COLO668 (cell line): Measurements from ENCODE around the gene CDCP2.
"Not testable (repeated sequence)": the region's sequence is repeated elsewhere in the genome, so short reads cannot be mapped to it uniquely, and the experiment has no call there.

ENCODE experiments used
- DNase-seq: peaks from one replicate; lab custom pipeline; 2025; ENCODE audit not compliant: unreplicated experiment; lab: John Stamatoyannopoulos, UW

Gene CDCP2

DNA sequence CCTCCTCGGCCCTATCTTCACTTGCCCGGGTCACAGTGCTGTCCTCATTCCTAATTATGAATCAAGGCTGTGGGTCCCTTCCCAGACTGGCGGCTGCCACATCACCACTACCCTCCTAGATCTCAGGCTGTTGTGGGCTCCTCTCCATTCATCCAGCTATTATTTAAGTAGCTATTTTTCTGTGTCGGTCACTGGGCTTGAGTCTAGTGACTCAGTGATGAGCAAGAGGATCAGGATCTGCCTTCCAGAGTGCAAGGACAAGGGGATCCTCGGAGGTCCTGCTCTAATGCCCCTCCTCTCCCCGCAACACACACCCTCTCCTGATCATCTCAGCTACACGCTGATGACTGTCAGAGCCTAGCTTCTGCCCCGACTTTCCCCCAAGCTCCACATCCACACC is 34.1 kb downstream of the CDCP2 start:
- DNase-seq = no peak

DNA sequence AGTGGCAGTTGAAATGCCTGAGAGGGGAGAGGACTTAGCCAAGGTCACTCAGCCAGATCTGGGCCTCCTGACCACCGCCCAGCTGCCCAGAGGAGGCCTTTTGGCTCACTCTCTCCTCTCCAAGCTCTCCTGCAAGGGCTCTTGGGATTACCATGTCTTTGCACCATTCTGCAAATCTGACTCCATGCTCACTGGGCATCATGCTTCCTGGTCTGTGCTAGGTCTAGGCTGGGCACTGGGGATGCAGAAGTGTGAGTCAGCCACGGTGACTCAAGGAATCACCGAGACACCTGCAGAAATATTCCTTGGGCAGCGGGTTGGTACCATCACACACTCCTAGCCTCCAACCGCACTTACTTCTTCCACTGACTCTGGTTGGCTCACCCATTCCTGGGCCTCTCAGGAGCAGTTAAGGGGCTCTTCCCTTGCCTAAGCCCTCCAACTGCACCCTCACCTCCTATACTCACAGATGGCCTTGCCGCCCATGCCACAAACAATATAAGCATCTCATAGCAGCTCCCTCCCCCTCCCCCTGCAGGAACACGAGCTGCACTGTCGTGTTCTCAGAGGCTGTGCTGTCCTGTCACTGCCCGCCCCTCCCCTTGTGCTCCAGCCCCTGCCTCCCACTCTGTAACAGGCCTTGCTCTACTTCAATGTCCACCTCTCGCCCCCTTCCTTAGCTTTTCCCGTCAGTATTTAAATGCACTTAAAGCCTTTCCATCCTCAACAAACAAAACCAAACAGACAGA is 34.8 kb downstream of the CDCP2 start:
- DNase-seq = no peak

DNA sequence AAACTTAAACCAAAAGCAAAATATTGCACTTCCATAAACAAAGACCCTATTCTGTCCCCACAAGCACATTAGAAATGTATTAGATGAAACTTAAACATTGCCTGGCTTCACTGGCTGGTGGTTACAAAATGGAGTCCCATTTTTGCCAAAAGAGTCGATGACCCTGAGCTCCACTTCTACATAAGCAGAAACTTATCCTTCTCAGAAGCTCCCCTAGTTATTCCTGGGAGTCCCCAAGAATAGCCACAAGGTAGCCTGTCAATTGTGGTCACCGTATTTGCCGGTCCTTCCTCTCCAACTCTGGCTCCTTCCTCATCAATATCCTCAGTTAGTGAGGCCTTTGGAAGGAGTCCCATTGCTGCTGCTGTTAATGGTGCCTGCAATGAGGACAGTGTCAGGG is 37.3 kb downstream of the CDCP2 start:
- DNase-seq = no peak

DNA sequence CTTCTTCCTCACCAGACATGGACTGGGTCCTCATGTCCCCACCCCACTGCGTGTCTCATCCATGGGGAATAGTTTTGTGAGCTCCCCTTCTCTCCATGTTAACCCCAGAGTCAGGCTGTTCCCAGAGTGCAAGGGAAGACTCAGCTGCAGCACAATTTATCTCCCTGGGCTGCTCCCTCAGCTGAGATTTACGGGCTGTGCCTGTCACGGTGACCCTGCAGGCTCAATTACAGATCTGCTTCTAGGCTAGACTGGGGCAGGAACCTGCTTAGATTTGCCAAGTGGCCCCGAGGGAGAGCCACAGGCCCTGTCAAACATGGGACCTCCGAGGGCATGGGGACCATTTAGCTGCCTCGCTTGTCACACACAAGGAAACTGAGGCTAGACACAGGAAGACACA is 37.8 kb downstream of the CDCP2 start:
- DNase-seq = no peak

DNA sequence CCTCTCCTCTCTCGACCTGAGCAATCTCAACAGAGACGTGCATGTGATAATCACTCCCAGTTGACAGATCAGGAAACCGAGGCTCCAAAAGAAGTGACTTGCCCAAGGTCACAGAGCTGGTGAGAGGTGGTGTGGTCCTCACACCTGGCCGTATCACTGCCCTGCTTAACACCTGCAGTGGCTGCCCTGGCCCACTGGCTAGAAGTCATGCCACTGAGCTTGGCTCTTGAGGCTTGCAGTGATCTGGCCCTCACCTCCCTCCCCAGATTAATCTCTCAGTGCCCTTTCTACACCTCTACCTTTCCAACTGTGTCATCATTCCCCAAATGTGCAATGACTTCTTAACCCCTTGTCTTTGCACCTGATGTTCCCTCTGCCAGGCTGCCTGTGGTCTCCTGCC is 38.8 kb downstream of the CDCP2 start:
- no peak for DNase-seq

DNA sequence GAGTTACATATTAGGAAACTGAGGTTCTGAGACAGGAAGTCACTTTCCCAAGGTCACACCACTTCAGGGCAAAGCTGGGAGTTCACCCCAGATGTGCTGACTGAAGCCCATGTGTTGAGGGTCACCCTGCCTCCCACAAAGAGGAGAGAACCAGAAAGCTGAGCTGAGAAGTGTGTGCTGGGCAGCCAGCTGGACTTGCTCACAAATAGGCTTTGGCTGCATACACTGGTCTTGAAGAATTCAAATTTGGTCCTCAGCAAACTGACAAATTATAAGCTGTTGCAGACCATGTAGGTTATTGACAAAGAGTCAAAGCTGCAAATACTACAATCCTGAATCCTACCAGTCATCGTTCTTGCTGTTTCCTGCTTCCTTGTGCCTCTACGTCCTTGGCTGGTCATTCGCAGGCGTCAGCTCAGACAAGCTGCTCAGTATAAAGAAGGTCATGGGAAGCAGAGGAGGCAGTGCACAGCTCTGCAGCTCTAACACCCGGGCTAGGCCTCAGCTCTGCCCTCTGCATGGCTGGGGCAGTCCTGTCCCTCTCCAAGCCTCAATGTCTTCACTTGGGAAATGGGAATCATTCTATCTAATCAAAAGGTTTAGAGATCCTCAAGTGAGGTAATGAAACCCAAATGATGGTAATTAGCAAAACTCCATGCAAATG is 40.0 kb downstream of the CDCP2 start:
- no peak for DNase-seq

DNA sequence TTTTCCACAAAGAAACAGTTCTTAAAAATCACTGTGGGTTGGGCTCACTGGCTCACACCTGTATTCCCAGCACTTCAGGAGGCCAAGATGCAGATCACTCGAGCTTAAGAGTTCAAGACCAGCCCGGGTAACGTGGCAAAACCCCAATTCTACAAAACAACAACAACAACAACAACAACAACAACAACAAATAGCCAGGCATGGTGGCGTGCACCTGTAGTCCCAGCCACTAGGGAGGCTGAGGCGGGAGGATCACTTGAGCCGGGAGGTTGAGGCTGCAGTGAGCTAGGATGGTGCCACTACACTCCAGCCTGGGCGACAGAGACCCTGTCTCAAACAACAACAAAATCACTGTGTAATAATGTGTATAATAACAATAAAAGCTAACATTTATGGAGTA is 40.8 kb downstream of the CDCP2 start:
- DNase-seq = no peak

DNA sequence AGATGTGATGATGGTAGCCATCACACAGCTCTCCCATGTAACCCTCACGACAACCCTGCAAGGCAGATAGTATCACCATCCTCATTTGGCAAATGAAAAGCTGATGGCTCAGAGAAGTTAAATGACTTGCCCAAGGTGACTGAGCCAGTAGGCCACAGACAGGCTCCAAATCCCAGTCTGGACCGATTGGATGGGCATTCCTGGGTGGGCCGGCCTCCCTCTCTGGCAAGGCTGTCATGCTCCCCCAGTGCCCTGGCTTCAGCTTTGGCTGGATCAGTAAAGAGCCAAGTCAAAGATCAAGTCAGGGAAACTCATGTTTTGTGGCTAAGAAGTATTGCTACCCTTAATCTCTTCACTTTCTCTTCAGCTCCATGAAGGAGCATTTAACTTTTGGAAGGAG is 41.2 kb downstream of the CDCP2 start:
- no peak for DNase-seq

DNA sequence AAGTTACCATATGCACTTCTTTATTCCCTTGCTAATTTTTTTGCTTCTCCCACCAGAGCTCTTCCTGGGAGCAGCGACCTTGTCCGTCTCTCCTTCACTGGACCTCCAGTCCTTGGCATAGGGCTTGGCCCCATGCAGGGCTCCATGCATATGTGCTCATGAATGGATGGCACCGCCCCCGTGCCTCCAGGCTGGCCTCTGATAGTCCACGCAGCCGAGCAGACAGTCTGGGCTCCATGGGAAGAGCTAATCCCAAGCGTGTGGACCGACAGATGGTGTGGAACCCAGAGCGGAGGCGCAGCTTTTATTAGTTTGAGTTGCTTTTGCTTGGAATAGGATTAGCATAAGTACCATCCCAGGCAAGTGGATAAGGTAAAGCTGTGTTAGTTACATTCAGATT is 41.8 kb downstream of the CDCP2 start:
- DNase-seq = no peak

DNA sequence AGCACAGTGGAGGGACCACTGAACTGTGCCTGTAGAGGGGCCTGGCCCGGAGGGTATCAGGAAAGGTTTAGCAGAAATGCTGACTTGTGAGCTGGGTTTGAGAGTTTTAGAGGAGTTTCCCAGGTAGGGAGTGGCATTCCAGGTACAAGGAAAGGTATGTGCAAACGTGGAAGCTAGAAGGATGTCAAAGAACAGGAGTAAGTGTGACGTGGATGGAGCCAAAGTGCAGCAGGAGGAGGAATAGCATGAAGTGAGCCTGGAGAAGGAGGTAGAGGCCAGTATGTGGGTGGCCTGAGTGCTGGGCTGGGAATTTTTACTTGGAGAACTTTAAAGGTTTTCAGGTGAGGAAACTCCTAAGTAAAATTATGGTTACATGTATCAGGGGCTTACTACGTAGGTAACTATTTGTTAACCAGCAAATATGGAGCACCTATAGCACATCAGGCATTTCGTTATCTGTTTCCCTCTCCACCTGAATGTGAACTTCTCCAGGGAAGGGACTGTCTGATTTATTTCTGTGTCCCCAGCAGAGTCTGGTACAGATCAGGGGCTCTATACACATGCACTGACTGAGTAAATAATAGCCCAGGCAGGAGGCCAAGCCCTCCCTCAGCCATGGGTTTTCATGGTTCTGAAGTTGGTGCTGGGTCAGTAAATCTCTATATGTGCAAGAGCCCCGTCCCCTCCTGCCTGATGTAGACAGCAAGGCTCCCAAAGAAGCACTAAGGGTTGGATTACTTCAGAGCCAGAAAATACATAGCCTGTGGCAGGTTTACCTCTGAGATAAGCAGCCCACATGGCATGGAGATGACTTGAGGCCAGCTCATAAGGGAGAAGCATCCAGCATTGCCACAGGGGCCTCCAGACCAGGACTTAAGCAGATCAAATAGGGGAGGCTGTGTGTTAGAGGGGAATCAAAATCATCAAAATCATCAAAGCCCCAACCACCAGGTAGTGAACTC is 43.4 kb downstream of the CDCP2 start:
- no peak for DNase-seq

DNA sequence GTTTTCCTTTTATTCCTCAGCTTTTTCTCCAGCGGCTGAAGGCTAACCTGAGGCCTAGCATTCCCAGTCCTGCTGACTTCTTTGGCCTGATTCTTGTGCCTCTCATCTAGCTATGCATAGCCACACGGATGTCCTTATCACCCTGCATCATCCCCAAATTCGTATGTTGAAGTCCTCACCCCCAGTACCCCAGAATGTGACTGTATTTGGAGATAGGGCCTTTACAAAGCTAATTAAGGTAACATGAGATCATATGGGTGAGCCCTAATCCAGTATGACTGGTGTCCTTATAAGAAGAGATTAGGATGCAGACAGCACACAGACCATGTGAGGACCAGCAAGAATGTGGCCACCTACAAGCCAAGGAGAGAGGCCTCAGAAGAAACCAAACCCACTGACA is 44.6 kb downstream of the CDCP2 start:
- DNase-seq = no peak

DNA sequence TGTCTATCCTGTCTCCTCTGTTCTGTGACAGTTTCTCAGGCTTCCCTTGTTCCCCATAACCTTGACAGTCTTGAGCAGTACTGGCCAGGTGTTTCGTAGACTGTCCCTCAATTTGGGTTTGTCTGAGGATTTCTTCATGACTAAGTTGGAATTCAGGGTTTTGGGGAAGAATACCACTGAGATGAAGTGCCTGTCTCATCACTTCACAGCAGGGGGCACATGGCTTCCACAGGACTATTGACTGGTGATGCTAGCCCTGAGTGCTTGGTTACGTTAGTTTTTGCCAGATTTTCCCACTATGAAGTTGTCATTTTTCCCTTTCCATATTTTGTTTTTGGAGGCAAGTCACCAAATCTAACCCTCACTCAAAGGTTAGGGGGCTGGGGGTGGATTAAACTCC is 45.7 kb downstream of the CDCP2 start:
- no peak for DNase-seq

DNA sequence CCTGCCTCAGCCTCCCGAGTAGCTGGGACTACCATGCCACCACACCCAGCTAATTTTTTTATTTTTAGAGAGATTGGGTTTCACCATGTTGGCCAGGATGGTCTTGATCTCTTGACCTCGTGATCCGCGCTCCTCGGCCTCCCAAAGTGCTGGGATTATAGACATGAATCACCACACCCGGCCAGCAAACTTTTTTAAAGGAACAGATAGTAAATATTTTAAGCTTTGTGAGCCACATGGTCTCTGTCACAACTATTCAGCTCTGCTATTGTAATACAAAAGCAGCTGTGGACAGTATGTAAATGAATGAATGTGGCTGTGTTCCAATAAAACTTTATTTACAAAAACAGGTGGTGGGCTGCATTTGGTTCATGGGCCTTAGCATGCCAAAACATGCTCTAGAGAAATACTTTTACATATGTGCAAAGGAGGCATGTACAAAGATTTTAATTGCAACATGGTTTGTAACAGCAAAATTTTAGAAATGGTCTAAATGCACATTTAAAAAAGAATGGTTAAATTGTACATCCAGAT is 47.0 kb downstream of the CDCP2 start:
- DNase-seq = no peak

DNA sequence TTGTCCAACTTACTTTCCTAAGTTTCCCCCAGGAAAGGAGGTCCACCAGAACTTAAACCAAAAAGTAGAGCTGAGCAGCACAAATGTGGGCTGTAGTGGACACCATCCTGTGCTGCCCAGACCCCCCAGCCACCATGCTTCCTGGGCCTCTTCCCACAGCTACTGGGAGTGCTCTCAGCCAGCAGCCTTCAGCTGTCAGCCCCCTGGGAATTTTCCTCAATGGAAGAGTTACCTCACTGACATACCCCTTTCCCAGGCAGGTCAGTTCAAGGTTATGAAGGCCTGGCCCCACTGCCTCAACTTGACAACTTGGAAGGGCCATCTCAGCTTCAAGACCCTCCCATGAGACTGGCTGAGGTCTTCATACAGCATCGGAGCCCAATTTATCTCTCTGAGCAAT is 47.7 kb downstream of the CDCP2 start:
- DNase-seq = no peak

DNA sequence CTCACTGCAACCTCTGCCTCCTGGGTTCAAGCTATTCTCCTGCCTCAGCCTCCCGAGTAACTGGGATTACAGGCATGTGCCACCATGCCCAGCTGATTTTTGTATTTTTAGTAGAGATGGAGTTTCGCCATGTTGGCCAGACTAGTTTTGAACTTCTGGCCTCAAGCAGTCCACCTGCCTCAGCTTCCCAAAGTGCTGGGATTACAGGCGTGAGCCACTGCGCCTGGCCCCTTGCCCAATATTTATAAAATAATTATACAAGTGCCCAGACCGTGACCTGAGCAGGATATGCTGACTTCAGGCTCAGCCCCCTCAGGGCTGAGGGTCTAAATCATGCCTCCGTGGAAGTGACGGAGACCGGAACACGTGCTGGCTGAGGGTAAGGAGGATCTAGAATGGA is 48.2 kb downstream of the CDCP2 start:
- not testable (repeated sequence) for DNase-seq

DNA sequence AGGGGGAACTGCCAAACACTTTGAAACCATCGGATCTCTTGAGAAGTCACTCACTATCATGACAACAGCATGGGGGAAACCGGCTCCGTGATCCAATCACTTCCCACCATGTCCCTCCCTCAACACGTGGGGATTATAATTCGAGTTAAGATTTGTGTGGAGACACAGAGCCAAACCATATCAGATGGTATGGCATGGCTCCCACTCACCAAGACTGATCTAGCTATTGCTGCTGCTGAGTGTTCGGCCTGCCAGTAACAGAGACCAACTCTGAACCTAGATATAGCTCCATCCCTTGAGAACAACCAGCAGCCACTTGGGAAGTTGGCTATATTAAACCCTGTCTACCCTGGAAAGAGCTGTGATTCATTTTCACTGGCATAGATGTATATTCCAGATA is 49.4 kb downstream of the CDCP2 start:
- no peak for DNase-seq

DNA sequence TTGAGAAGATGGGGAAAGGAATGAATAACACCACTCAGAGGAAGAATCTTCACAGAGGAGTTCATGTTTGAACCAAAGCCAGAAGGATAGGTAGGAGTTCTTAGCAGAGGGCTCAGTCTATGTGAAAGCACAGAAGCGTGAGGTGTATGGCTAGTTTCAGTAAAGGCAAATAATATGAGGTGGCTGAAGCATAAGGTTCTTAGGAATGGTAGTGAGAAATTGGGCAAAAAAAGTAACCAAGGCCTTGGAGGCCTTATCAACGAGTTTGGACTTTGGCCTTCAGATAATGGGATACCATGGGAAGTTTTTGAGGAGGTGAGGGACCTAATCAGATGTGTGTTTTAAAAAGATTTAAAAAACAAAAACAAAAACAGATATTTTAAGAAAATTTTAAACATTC is 52.3 kb downstream of the CDCP2 start:
- no peak for DNase-seq

DNA sequence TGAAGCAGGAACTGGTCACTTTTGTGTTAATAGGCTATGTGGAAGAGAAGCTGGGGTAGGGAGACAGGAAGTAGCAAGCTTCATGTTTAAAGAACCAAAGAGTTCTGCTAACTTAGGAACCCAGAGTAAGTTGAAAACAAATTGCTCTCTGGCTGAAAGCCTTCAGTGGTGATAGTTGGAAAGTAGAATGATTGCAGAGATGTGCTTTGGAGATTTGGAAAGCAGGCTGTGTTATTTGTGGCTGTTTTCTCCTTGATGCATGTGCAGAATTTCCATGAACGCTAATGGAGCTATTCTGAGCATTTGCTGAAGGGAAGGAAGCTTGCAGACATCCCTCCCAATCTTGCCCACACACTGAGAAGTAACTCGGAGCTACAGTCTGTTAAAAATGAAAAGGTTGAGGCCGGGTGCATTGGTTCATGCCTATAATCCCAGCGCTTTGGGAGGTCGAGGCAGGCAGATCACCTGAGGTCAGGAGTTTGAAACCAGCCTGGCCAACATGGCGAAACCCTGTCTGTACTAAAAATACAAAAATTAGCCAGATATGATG is 53.7 kb downstream of the CDCP2 start:
- DNase-seq = no peak

DNA sequence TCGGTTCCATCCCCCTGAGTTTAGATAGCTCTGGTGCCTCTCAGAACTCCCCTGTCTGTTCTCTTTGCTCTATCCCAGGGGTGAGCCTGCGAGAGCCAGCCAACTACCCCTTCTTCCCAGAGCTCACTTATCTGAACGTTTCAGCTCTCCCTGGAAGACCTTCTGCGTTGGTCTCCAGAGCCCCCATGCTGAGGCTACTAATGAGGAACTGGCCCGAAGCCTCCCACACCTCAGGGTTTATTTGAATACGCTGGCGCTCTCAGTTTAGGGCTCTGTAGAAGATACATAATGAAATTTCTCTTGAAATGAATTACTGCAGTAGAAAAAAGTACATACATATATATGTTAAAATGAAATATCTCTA is 55.9 kb downstream of the CDCP2 start:
- no peak for DNase-seq

DNA sequence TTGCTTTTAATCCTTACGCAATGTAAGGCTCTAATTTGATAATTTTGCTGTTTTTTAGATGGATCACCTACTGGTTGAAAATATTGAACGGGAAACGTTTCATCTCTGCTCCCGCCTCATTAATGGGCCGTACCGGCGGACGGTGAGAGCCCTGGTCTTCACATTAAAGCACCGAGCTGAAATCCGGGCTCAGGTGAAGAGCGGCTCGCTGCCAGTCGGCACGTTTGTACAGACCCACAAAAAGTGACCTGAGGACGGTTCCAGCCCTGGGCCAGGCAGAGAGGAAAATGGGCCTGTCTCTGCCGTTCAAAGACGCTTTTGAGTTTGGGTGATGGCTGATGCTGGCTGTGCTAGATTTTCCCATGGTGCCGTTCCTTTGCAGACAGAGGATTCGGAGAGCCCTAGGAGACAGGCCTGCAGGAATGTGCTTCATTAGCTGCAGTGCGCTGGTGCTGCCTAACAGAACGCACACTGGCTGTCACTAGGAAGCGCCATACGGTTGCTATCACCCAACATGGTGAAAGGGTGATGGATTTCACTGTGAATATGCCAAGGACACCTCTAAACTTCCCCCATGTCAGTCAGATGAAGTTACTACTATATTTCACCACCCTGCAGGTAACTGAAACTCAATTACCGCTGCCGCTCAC is 56.4 kb downstream of the CDCP2 start:
- no peak for DNase-seq
